ENCODE results near the gene EPX. TPM values are rescaled to one million over a fixed set of nuclear protein-coding genes. Genes with fewer than 3 reads are reported as not detected.

Gene EPX
- total and polyA plus RNA-seq, 12 donors, result not detected

GRCh38 chr17:58172369-58173071, 20.0 kb upstream of the EPX start:
- no peaks in the 10 kb centered on the region for H3K36me3 ChIP-seq (replicated peaks in 1 of 2)
- intact Hi-C loops (cut with DNase I), result no loop called here
- no peak for TF ChIP-seq POLR2A (IDR thresholded peaks at IDR 0.05)
- TF ChIP-seq, protein P1, sequence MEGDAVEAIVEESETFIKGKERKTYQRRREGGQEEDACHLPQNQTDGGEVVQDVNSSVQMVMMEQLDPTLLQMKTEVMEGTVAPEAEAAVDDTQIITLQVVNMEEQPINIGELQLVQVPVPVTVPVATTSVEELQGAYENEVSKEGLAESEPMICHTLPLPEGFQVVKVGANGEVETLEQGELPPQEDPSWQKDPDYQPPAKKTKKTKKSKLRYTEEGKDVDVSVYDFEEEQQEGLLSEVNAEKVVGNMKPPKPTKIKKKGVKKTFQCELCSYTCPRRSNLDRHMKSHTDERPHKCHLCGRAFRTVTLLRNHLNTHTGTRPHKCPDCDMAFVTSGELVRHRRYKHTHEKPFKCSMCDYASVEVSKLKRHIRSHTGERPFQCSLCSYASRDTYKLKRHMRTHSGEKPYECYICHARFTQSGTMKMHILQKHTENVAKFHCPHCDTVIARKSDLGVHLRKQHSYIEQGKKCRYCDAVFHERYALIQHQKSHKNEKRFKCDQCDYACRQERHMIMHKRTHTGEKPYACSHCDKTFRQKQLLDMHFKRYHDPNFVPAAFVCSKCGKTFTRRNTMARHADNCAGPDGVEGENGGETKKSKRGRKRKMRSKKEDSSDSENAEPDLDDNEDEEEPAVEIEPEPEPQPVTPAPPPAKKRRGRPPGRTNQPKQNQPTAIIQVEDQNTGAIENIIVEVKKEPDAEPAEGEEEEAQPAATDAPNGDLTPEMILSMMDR (IDR thresholded peaks at IDR 0.05), result peak in 4 of 6 experiments; percentile 10 to 25 (median 20)
- no peak overlapping the region for H3K27ac ChIP-seq
- peak in 1 of 7 donors; percentile 4 for DNase-seq
- H3K9me3 ChIP-seq (replicated peaks in 1 of 3), result no peaks in the 10 kb centered on the region
- H3K4me1 ChIP-seq (replicated peaks in 1 of 2), result no peaks in the 10 kb centered on the region
- no peak overlapping the region for H3K4me3 ChIP-seq
- peaks cover 15% of the 10 kb centered on the region for H3K27me3 ChIP-seq
- WGBS, 4 donors, result 20 to 40% (median 32%) methylated on average over 2 of the region's 2 CpGs

- intact Hi-C loops (cut with DNase I), result no loop called here
- Histone ChIP-seq H3K4me1 (replicated peaks in 1 of 2) (no peaks in the 10 kb centered on the region), H3K27me3 (peaks cover 5% of the 10 kb centered on the region), H3K36me3 (replicated peaks in 1 of 2) (no peaks in the 10 kb centered on the region), H3K27ac (no peak overlapping the region), H3K9me3 (replicated peaks in 1 of 3) (no peaks in the 10 kb centered on the region), H3K4me3 (no peak overlapping the region)
- no peak for DNase-seq
- no peak for TF ChIP-seq POLR2A (IDR thresholded peaks at IDR 0.05)
- TF ChIP-seq, protein P1 (IDR thresholded peaks at IDR 0.05), result no peak
- WGBS, 4 donors, result 41 to 52% (median 44%) methylated on average over 3 of the region's 3 CpGs
Measured at GRCh38 chr17:58174871-58175270, 17.7 kb upstream of the EPX start.

GRCh38 chr17:58176200-58176599, 16.3 kb upstream of the EPX start:
- intact Hi-C loops (cut with DNase I), result no loop called here
- Histone ChIP-seq H3K27me3 (peaks cover 5% of the 10 kb centered on the region), H3K4me1 (replicated peaks in 1 of 2) (no peaks in the 10 kb centered on the region), H3K9me3 (replicated peaks in 1 of 3) (no peaks in the 10 kb centered on the region), H3K4me3 (no peak overlapping the region), H3K36me3 (replicated peaks in 1 of 2) (no peaks in the 10 kb centered on the region), H3K27ac (no peak overlapping the region)
- 37 to 41% (median 40%) methylated on average over 7 of the region's 7 CpGs for WGBS, 4 donors
- TF ChIP-seq POLR2A (IDR thresholded peaks at IDR 0.05), result no peak
- TF ChIP-seq, protein P1 (IDR thresholded peaks at IDR 0.05), result no peak
- no peak for DNase-seq

GRCh38 chr17:58181796-58182195, 10.7 kb upstream of the EPX start:
- TF ChIP-seq, protein P1 (IDR thresholded peaks at IDR 0.05), result no peak
- TF ChIP-seq POLR2A (IDR thresholded peaks at IDR 0.05), result no peak
- DNase-seq, result no peak
- no peaks in the 10 kb centered on the region for H3K27me3 ChIP-seq
- WGBS, 4 donors, result 55 to 79% (median 74%) methylated on average over 4 of the region's 4 CpGs
- intact Hi-C loops (cut with DNase I), result no loop called here
- H3K4me3 ChIP-seq, result no peak overlapping the region
- H3K36me3 ChIP-seq (replicated peaks in 1 of 2), result no peaks in the 10 kb centered on the region
- H3K4me1 ChIP-seq (replicated peaks in 1 of 2), result no peaks in the 10 kb centered on the region
- no peak overlapping the region for H3K27ac ChIP-seq
- no peaks in the 10 kb centered on the region for H3K9me3 ChIP-seq (replicated peaks in 1 of 3)

Measured in adrenal gland (tissue), 12 donors.